GM18907 (cell line): ENCODE results near the gene RGL4.

Experiments
- ATAC-seq: cut with Tn5 transposase; IDR thresholded peaks from one replicate; pipeline ENCODE4 v1.9.1; 2021; ENCODE audit warnings: mild to moderate bottlenecking, moderate library complexity; ENCODE audit not compliant: unreplicated experiment

Gene RGL4

GRCh38 chr22:23678133-23678532, 12.7 kb upstream of the RGL4 start:
- ATAC-seq = no peak

- ATAC-seq = no peak
Measured at GRCh38 chr22:23681026-23681809, 9.6 kb upstream of the RGL4 start.

GRCh38 chr22:23682077-23682476, 8.7 kb upstream of the RGL4 start:
- ATAC-seq = no peak

- no peak for ATAC-seq
Measured at GRCh38 chr22:23682827-23683355, 7.9 kb upstream of the RGL4 start.

- no peak for ATAC-seq
Measured at GRCh38 chr22:23683545-23683944, 7.3 kb upstream of the RGL4 start.

GRCh38 chr22:23684026-23684425, 6.8 kb upstream of the RGL4 start:
- ATAC-seq = no peak

GRCh38 chr22:23684561-23685031, 6.2 kb upstream of the RGL4 start:
- no peak for ATAC-seq

- no peak for ATAC-seq
Measured at GRCh38 chr22:23685205-23685784, 5.5 kb upstream of the RGL4 start.

GRCh38 chr22:23686416-23687024, 4.3 kb upstream of the RGL4 start:
- ATAC-seq = no peak

- ATAC-seq = no peak
Measured at GRCh38 chr22:23688121-23688520, 2.7 kb upstream of the RGL4 start.

GRCh38 chr22:23688571-23688970, 2.2 kb upstream of the RGL4 start:
- ATAC-seq = no peak

- ATAC-seq = no peak
Measured at GRCh38 chr22:23689414-23689813, 1.4 kb upstream of the RGL4 start.

- no peak for ATAC-seq
Measured at GRCh38 chr22:23691748-23692423, 1.1 kb downstream of the RGL4 start.

GRCh38 chr22:23692598-23693291, 1.9 kb downstream of the RGL4 start:
- no peak for ATAC-seq

- no peak for ATAC-seq
Measured at GRCh38 chr22:23693979-23694680, 3.3 kb downstream of the RGL4 start.

GRCh38 chr22:23695141-23695540, 4.3 kb downstream of the RGL4 start:
- no peak for ATAC-seq

- no peak for ATAC-seq
Measured at GRCh38 chr22:23695571-23696325, 4.9 kb downstream of the RGL4 start.

- ATAC-seq = peak; percentile 87
Measured at GRCh38 chr22:23696326-23696851, 5.6 kb downstream of the RGL4 start.
